GM12878 (cell line): ENCODE data around the gene CASP10. TPM values are rescaled to one million over a fixed set of nuclear protein-coding genes. Genes with fewer than 3 reads are reported as not detected.

Experiments
- ATAC-seq: fragments of 200-7000 bp; cut with Tn5 transposase; 3 replicates; pipeline ENCODE4 v1.9.1; 2020; ENCODE audit warnings: mild to moderate bottlenecking, moderate library complexity
- BruUV-seq: library from RNA; stranded (reverse); fragments of 400-500 nt; replicated peaks from 2 replicates; lab custom pipeline; 2021; lab: Mats Ljungman, UMichigan
- CTCF ChIA-PET: fragments of 300-600 bp; sonication (Branson Sonifier 250); formaldehyde crosslinking; extraction: SDS; loops from one replicate; lab custom pipeline; 2021; ENCODE audit warnings: inconsistent platforms; lab: Yijun Ruan, JAX
- POLR2A ChIA-PET: fragments of 350-600 bp; formaldehyde crosslinking; extraction: SDS; loops from one replicate; lab custom pipeline; 2021; ENCODE audit warnings: inconsistent platforms; lab: Charles Lee
- RAD21 ChIA-PET: fragments of 300-600 bp; sonication (Branson Sonifier 250); formaldehyde crosslinking; loops from one replicate; lab custom pipeline; 2023; ENCODE audit warnings: antibody characterized with exemption; ENCODE audit not compliant: unreplicated experiment; lab: Charles Lee
- SMC1A ChIA-PET: fragments of 300-600 bp; sonication (Branson Sonifier 250); formaldehyde crosslinking; loops from one replicate; lab custom pipeline; 2023; ENCODE audit not compliant: unreplicated experiment, uncharacterized antibody; lab: Charles Lee
- DNase-seq: peaks from one replicate; pipeline ENCODE4 v3.0.0-alpha.2; 2011; ENCODE audit warnings: low read depth, low spot score
- FAIRE-seq: peaks from 3 replicates; lab custom pipeline; 2011; peaks lifted over from hg19 to GRCh38; lab: Jason Lieb, UNC
- H2AFZ ChIP-seq: 2 replicates; pipeline ENCODE4 v1.6.0; 2011; ENCODE audit warnings: low read depth, low read length, control low read depth; ENCODE audit not compliant: control insufficient read depth
- H3K27ac ChIP-seq: 2 replicates; pipeline ENCODE4 v1.5.1; 2011; ENCODE audit warnings: control low read depth; ENCODE audit not compliant: control insufficient read depth, insufficient read depth
- H3K27me3 ChIP-seq, 2 experiments: replicated peaks in 1 of 2; 2 replicates each; pipeline versions ENCODE4 v1.6.0 to v1.6.1; 2011; ENCODE audit warnings: low read length in 1 of 2; ENCODE audit not compliant: control insufficient read depth in 2 of 2, insufficient read depth in 2 of 2
- H3K36me3 ChIP-seq, 2 experiments: 2 replicates each; pipeline ENCODE4 v1.5.1; 2011; ENCODE audit warnings: low read length in 1 of 2; ENCODE audit not compliant: control insufficient read depth in 2 of 2, insufficient read depth in 2 of 2
- H3K4me1 ChIP-seq: 2 replicates; pipeline ENCODE4 v1.6.1; 2011; ENCODE audit warnings: mild to moderate bottlenecking, low read length, moderate library complexity, mixed read lengths; ENCODE audit not compliant: control insufficient read depth, insufficient read depth
- H3K4me2 ChIP-seq: 2 replicates; pipeline ENCODE4 v1.6.0; 2011; ENCODE audit warnings: control low read depth; ENCODE audit not compliant: control insufficient read depth, insufficient read depth
- H3K4me3 ChIP-seq: fragments of 200-600 bp; sonication (generic); 2 replicates; pipeline ENCODE4 v1.5.1; 2016
- H3K79me2 ChIP-seq: 2 replicates; pipeline ENCODE4 v1.6.0; 2011; ENCODE audit warnings: low read length; ENCODE audit not compliant: control insufficient read depth, insufficient read depth
- H3K9ac ChIP-seq: 2 replicates; pipeline ENCODE4 v1.8.0; 2011; ENCODE audit warnings: low read length, control low read depth, mixed read lengths; ENCODE audit not compliant: control insufficient read depth, insufficient read depth
- H3K9me3 ChIP-seq: replicated peaks from 3 replicates; pipeline ENCODE4 v1.5.1; 2011; ENCODE audit warnings: mild to moderate bottlenecking, low read length; ENCODE audit not compliant: control insufficient read depth, insufficient read depth
- H4K20me1 ChIP-seq: 2 replicates; pipeline ENCODE4 v1.6.0; 2011; ENCODE audit not compliant: control insufficient read depth, insufficient read depth
- BCL11A ChIP-seq: IDR thresholded peaks from 2 replicates; pipeline ENCODE4 v1.6.1; 2011; ENCODE audit warnings: low read depth, low read length
- DPF2 ChIP-seq: fragments of 450-650 bp; IDR thresholded peaks from 2 replicates; pipeline ENCODE4 v1.6.1; 2017; ENCODE audit warnings: mild to moderate bottlenecking
- IRF3 ChIP-seq: fragments of 450-650 bp; IDR thresholded peaks from 2 replicates; pipeline ENCODE4 v1.6.1; 2014; ENCODE audit warnings: mild to moderate bottlenecking
- NKRF ChIP-seq: fragments of 450-650 bp; conservative IDR thresholded peaks from 2 replicates; pipeline ENCODE4 v1.6.1; 2017; ENCODE audit warnings: mild to moderate bottlenecking, moderate library complexity
- ZNF687 ChIP-seq: fragments of 450-650 bp; IDR thresholded peaks from 2 replicates; pipeline ENCODE4 v1.6.1; 2017; ENCODE audit warnings: mild to moderate bottlenecking, moderate library complexity
- WGBS: methylation state at CpG from one replicate; pipeline ENCODE4 v1.1.6; 2016; ENCODE audit warnings: low lambda C conversion rate; ENCODE audit not compliant: insufficient replicate concordance, insufficient coverage; ENCODE audit errors: missing lambda C conversion rate; 5-methylcytosine and 5-hydroxymethylcytosine counted together
- in situ Hi-C: fragments of 300-500 bp; cut with MboI; formaldehyde crosslinking; loops from 9 replicates; pipeline ENCODE4 v1.14.3; 2018; ENCODE audit warnings: mixed read lengths
- intact Hi-C: fragments of 100-400 bp; cut with micrococcal nuclease; formaldehyde crosslinking; loops from one replicate; pipeline ENCODE4 v1.14.2; 2022; ENCODE audit not compliant: unreplicated experiment
- polyA plus RNA-seq, 11 experiments: library from polyadenylated mRNA; depleted of rRNA in 4 of 11; unstranded in 6 of 11; stranded (reverse) in 5 of 11; fragments of >200 nt; fragmentation: Nextera tagmentation in 4 of 11; fragmentation: Illumina TruSeq in 1 of 11; extraction: Ambion mirVana in 4 of 11; extraction: Trizol in 1 of 11; gene quantifications; 1 replicate in 1 of 11; 2 replicates in 10 of 11; pipeline versions ENCODE4 v1.2.1 to v1.2.3, GENCODE V29; 2011 to 2016; ENCODE audit warnings: inconsistent platforms in 2 of 11, missing spikeins in 2 of 11, low read depth in 1 of 11
- total RNA-seq, 4 experiments: library from RNA; depleted of rRNA in 3 of 4; stranded (reverse); fragments of >200 nt in 3 of 4; fragmentation: Illumina TruSeq in 1 of 4; extraction: Trizol in 1 of 4; gene quantifications; 2 replicates each; pipeline versions ENCODE4 v1.2.1 to v1.2.3, GENCODE V29; 2013 to 2021
- TF ChIP-seq, protein P1 (sequence below): fragments of 450-650 bp; IDR thresholded peaks from 2 replicates; pipeline ENCODE4 v1.6.1; 2017; ENCODE audit warnings: mild to moderate bottlenecking
- TF ChIP-seq, protein P2 (sequence below): fragments of 450-650 bp; IDR thresholded peaks from 2 replicates; pipeline ENCODE4 v1.6.1; 2017; ENCODE audit warnings: low read depth, mild to moderate bottlenecking, moderate library complexity

Gene CASP10
- total and polyA plus RNA-seq, 10 of the 15 experiments (the other 5 are each of a cell fraction or from before 2014, with no cell fraction given) = 7.2 to 14.1 (median 10.8) TPM

- FAIRE-seq = no peak
- Histone ChIP-seq H3K27ac (no peak overlapping the region), H3K4me2 (no peak overlapping the region), H3K79me2 (no peaks in the 10 kb centered on the region), H3K4me3 (no peak overlapping the region), H3K4me1 (no peaks in the 10 kb centered on the region; the same call in 1 of the 2 replicates), H2AFZ (no peak overlapping the region), H3K9me3 (no peaks in the 10 kb centered on the region; the same call in 2 of the 3 replicates), H3K36me3 (no peaks in the 10 kb centered on the region), H3K9ac (no peak overlapping the region), H3K27me3 (no peaks in the 10 kb centered on the region), H4K20me1 (no peaks in the 10 kb centered on the region)
- in situ Hi-C loops (no loop called here), intact Hi-C loops (no loop called here)
- CTCF ChIA-PET = interaction anchor here (0.9 to 2.3 kb wide), 7 partner anchors 10 to 267 kb away, joined by 3 to 9 read pairs (median 7); partner anchors contain the start of gene CASP10
- WGBS = 20% methylated on average over 2 of the region's 2 CpGs
- SMC1A ChIA-PET = interaction anchor here (1.0 to 2.1 kb wide), 6 partner anchors 10 to 459 kb away, joined by 3 to 9 read pairs (median 4); no protein-coding TSS in a partner anchor
- no peak for DNase-seq
- POLR2A ChIA-PET = interaction anchor here (1.3 kb wide), 1 partner anchor 15 kb away, joined by 3 read pairs; no protein-coding TSS in a partner anchor
- BruUV-seq = no TSS peak
- RAD21 ChIA-PET = interaction anchor here (1.1 to 2.3 kb wide), 3 partner anchors 11 to 266 kb away, joined by 3 to 9 read pairs (median 6); partner anchors contain the start of gene CASP10
- ATAC-seq = no peak
- TF ChIP-seq IRF3 (no peak), BCL11A (no peak), NKRF (no peak), DPF2 (no peak), ZNF687 (no peak)
- TF ChIP-seq, protein P1, sequence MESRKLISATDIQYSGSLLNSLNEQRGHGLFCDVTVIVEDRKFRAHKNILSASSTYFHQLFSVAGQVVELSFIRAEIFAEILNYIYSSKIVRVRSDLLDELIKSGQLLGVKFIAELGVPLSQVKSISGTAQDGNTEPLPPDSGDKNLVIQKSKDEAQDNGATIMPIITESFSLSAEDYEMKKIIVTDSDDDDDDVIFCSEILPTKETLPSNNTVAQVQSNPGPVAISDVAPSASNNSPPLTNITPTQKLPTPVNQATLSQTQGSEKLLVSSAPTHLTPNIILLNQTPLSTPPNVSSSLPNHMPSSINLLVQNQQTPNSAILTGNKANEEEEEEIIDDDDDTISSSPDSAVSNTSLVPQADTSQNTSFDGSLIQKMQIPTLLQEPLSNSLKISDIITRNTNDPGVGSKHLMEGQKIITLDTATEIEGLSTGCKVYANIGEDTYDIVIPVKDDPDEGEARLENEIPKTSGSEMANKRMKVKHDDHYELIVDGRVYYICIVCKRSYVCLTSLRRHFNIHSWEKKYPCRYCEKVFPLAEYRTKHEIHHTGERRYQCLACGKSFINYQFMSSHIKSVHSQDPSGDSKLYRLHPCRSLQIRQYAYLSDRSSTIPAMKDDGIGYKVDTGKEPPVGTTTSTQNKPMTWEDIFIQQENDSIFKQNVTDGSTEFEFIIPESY = no peak
- TF ChIP-seq, protein P2, sequence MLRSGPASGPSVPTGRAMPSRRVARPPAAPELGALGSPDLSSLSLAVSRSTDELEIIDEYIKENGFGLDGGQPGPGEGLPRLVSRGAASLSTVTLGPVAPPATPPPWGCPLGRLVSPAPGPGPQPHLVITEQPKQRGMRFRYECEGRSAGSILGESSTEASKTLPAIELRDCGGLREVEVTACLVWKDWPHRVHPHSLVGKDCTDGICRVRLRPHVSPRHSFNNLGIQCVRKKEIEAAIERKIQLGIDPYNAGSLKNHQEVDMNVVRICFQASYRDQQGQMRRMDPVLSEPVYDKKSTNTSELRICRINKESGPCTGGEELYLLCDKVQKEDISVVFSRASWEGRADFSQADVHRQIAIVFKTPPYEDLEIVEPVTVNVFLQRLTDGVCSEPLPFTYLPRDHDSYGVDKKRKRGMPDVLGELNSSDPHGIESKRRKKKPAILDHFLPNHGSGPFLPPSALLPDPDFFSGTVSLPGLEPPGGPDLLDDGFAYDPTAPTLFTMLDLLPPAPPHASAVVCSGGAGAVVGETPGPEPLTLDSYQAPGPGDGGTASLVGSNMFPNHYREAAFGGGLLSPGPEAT = no peak
Measured at GRCh38 chr2:201172279-201172678, 10.7 kb upstream of the CASP10 start.
